ENCODE results near the gene NAB2. TPM values are rescaled to one million over a fixed set of nuclear protein-coding genes. Genes with fewer than 3 reads are reported as not detected.

NAB2 gene
- total RNA-seq, 2 donors from 2014 or later = 4.0 to 5.0 TPM

GRCh38 chr12:57103856-57104255 is 14.9 kb downstream of the NAB2 start:
- Mint-ChIP-seq H3K4me3 (no peak overlapping the region), H3K27ac (peak overlapping the region; percentile 75), H3K4me1 (peaks cover 22% of the 10 kb centered on the region), H3K27me3 (no peaks in the 10 kb centered on the region), H3K36me3 (ENCODE audit: low read depth) (peaks cover 8% of the 10 kb centered on the region)
- no peak for ATAC-seq
- no peak for DNase-seq
- no peaks in the 10 kb centered on the region for H3K9me3 ChIP-seq (ENCODE audit: control insufficient read depth, low read length, poor library complexity, severe bottlenecking)

- Mint-ChIP-seq H3K4me3 (no peak overlapping the region), H3K27me3 (no peaks in the 10 kb centered on the region), H3K4me1 (peaks cover 22% of the 10 kb centered on the region), H3K27ac (peak overlapping the region; percentile 75), H3K36me3 (ENCODE audit: low read depth) (peaks cover 7% of the 10 kb centered on the region)
- ATAC-seq = no peak
- DNase-seq = no peak
- H3K9me3 ChIP-seq (ENCODE audit: control insufficient read depth, low read length, poor library complexity, severe bottlenecking) = no peaks in the 10 kb centered on the region
Measured at GRCh38 chr12:57104292-57104910, 15.5 kb downstream of the NAB2 start.

GRCh38 chr12:57105011-57105753 is 16.3 kb downstream of the NAB2 start:
- H3K27me3 Mint-ChIP-seq = no peaks in the 10 kb centered on the region
- ATAC-seq = no peak
- no peaks in the 10 kb centered on the region for H3K9me3 ChIP-seq (ENCODE audit: control insufficient read depth, low read length, poor library complexity, severe bottlenecking)
- no peak for DNase-seq
- peaks cover 27% of the 10 kb centered on the region for H3K4me1 Mint-ChIP-seq
- H3K27ac Mint-ChIP-seq = peak overlapping the region; percentile 75
- H3K4me3 Mint-ChIP-seq = no peak overlapping the region
- peaks cover 7% of the 10 kb centered on the region for H3K36me3 Mint-ChIP-seq (ENCODE audit: low read depth)

- H3K27ac Mint-ChIP-seq = peak overlapping the region; percentile 99
- peaks cover 26% of the 10 kb centered on the region for H3K4me1 Mint-ChIP-seq
- no peaks in the 10 kb centered on the region for H3K9me3 ChIP-seq (ENCODE audit: control insufficient read depth, low read length, poor library complexity, severe bottlenecking)
- ATAC-seq (no peak), DNase-seq (no peak)
- H3K27me3 Mint-ChIP-seq = no peaks in the 10 kb centered on the region
- no peak overlapping the region for H3K4me3 Mint-ChIP-seq
- peaks cover 9% of the 10 kb centered on the region for H3K36me3 Mint-ChIP-seq (ENCODE audit: low read depth)
Measured at GRCh38 chr12:57106021-57106708, 17.3 kb downstream of the NAB2 start.

GRCh38 chr12:57107456-57108155 is 18.7 kb downstream of the NAB2 start:
- Mint-ChIP-seq H3K4me1 (peaks cover 34% of the 10 kb centered on the region), H3K4me3 (no peak overlapping the region), H3K27me3 (no peaks in the 10 kb centered on the region), H3K27ac (peak overlapping the region; percentile 99), H3K36me3 (ENCODE audit: low read depth) (peaks cover 11% of the 10 kb centered on the region)
- ATAC-seq (no peak), DNase-seq (no peak)
- H3K9me3 ChIP-seq (ENCODE audit: control insufficient read depth, low read length, poor library complexity, severe bottlenecking) = no peaks in the 10 kb centered on the region

- DNase-seq = no peak
- Mint-ChIP-seq H3K36me3 (ENCODE audit: low read depth) (peaks cover 8% of the 10 kb centered on the region), H3K4me3 (peak overlapping the region; percentile 100), H3K27ac (peak overlapping the region; percentile 99), H3K4me1 (peaks cover 38% of the 10 kb centered on the region), H3K27me3 (no peaks in the 10 kb centered on the region)
- H3K9me3 ChIP-seq (ENCODE audit: control insufficient read depth, low read length, poor library complexity, severe bottlenecking) = no peaks in the 10 kb centered on the region
- ATAC-seq = no peak
Measured at GRCh38 chr12:57109207-57110103, 20.5 kb downstream of the NAB2 start.

GRCh38 chr12:57110104-57111030 is 21.5 kb downstream of the NAB2 start:
- H3K36me3 Mint-ChIP-seq (ENCODE audit: low read depth) = peaks cover 8% of the 10 kb centered on the region
- H3K4me3 Mint-ChIP-seq = peak overlapping the region; percentile 100
- H3K27ac Mint-ChIP-seq = peak overlapping the region; percentile 99
- peaks cover 38% of the 10 kb centered on the region for H3K4me1 Mint-ChIP-seq
- DNase-seq (peak; percentile 66 to 74 (median 71)), ATAC-seq (peak; percentile 63)
- H3K27me3 Mint-ChIP-seq = no peaks in the 10 kb centered on the region
- no peaks in the 10 kb centered on the region for H3K9me3 ChIP-seq (ENCODE audit: control insufficient read depth, low read length, poor library complexity, severe bottlenecking)

GRCh38 chr12:57111031-57111734 is 22.3 kb downstream of the NAB2 start, which contains the start of gene STAT6:
Gene STAT6, minus strand, starts transcription at chr12:57111362. Its CDS starts 3,084 bp downstream, at chr12:57108278.
- H3K4me3 Mint-ChIP-seq = peak within 1 kb of the TSS; percentile 100
- H3K9me3 ChIP-seq (ENCODE audit: control insufficient read depth, low read length, poor library complexity, severe bottlenecking) = no peaks in the 10 kb centered on the region
- H3K27ac Mint-ChIP-seq = peak within 1 kb of the TSS; percentile 99
- H3K36me3 Mint-ChIP-seq (ENCODE audit: low read depth) = peaks cover 9% of the 10 kb centered on the region
- peaks cover 3% of the 10 kb centered on the region for H3K27me3 Mint-ChIP-seq
- H3K4me1 Mint-ChIP-seq = peaks cover 38% of the 10 kb centered on the region
- peak; percentile 70 for ATAC-seq
- DNase-seq = peak; percentile 64 to 75 (median 74)

- DNase-seq (no peak), ATAC-seq (no peak)
- Mint-ChIP-seq H3K27me3 (peaks cover 10% of the 10 kb centered on the region), H3K36me3 (ENCODE audit: low read depth) (peaks cover 12% of the 10 kb centered on the region), H3K4me3 (peak overlapping the region; percentile 100), H3K4me1 (peaks cover 37% of the 10 kb centered on the region), H3K27ac (peak overlapping the region; percentile 99)
- no peaks in the 10 kb centered on the region for H3K9me3 ChIP-seq (ENCODE audit: control insufficient read depth, low read length, poor library complexity, severe bottlenecking)
Measured at GRCh38 chr12:57112492-57113294, 23.8 kb downstream of the NAB2 start.

- no peak for DNase-seq
- Mint-ChIP-seq H3K27me3 (peaks cover 10% of the 10 kb centered on the region), H3K4me3 (no peak overlapping the region), H3K4me1 (peaks cover 15% of the 10 kb centered on the region), H3K27ac (no peak overlapping the region), H3K36me3 (ENCODE audit: low read depth) (peaks cover 5% of the 10 kb centered on the region)
- ATAC-seq = no peak
- H3K9me3 ChIP-seq (ENCODE audit: control insufficient read depth, low read length, poor library complexity, severe bottlenecking) = no peaks in the 10 kb centered on the region
Measured at GRCh38 chr12:57116580-57117281, 27.8 kb downstream of the NAB2 start.

All from T-helper 17 cell (primary cell).